Measurements from ENCODE around the gene MVK.

MVK gene

DNA sequence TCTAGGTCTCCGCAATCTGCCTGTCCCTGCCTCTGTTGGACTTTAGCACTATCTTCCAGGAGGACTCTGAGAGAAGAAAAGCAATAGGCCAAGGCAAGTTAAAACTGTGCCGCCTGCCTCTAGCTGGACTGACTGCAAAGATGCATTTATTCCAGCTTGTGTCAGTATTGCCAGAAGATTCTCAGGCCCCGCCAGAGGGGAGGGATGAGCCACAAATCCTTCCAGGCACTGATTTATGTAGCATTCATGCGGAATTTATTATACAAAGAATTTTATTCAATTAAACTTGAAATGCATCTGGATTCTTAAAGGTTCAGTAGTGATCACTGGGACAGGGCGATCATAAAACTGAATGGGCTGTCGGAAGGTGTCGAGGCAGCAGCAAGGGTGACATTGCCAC is 20.1 kb upstream of the MVK start:
- no peak for TF ChIP-seq ZNF274 (IDR thresholded peaks at IDR 0.05; ENCODE audit: low read depth, low read length)
- H3K4me3 ChIP-seq (ENCODE audit: low read length): no peak overlapping the region

DNA sequence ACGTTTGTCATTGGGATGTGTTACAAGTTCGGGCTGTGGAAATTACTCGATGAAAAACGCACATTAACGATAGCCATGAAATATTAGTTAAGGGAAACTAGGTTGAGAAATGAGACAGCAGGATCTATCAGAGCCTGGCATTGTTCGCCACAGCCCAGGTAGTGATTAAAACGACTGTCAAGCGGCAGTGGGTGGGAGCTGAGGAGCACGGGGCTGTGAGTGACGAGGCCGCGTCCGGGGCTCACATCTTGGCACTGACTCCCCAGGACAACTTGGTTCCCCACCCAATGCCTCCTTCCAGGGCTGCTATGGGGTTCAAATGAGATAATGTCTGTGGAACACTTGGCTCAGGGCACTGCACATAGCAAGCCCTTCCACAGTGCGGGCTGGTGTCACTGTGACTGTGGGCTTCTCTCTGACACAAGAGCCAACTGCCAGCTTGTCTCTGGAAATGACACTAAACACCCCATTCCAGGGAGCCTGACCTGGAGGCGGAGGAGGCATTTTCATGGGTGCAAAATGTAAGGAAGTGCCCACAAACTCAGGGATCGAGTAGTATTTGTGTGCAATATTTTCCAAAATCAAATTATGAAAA is 19.6 kb upstream of the MVK start:
- H3K4me3 ChIP-seq (ENCODE audit: low read length): no peak overlapping the region
- TF ChIP-seq ZNF274 (IDR thresholded peaks at IDR 0.05; ENCODE audit: low read depth, low read length): no peak

DNA sequence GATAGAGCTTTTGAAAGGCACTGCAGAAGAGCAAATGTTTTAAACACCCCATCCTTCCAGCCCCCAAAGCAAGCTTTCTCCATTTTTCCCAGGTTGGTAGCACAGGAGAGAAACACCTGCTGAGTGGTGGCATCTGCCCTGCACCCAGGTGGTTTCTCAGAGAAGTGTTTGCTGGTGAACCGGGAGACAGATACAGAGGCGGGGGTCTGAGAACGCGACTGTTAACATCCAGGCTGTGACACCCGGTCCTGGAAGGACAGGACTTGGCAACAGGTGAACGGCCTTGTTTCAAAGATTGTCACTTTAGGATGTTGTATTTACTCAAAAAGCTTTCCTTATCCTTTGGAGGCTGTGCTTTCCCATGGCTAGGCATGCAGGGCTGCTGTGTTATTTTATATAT is 18.8 kb upstream of the MVK start:
- no peak overlapping the region for H3K4me3 ChIP-seq (ENCODE audit: low read length)
- TF ChIP-seq ZNF274 (IDR thresholded peaks at IDR 0.05; ENCODE audit: low read depth, low read length): no peak

DNA sequence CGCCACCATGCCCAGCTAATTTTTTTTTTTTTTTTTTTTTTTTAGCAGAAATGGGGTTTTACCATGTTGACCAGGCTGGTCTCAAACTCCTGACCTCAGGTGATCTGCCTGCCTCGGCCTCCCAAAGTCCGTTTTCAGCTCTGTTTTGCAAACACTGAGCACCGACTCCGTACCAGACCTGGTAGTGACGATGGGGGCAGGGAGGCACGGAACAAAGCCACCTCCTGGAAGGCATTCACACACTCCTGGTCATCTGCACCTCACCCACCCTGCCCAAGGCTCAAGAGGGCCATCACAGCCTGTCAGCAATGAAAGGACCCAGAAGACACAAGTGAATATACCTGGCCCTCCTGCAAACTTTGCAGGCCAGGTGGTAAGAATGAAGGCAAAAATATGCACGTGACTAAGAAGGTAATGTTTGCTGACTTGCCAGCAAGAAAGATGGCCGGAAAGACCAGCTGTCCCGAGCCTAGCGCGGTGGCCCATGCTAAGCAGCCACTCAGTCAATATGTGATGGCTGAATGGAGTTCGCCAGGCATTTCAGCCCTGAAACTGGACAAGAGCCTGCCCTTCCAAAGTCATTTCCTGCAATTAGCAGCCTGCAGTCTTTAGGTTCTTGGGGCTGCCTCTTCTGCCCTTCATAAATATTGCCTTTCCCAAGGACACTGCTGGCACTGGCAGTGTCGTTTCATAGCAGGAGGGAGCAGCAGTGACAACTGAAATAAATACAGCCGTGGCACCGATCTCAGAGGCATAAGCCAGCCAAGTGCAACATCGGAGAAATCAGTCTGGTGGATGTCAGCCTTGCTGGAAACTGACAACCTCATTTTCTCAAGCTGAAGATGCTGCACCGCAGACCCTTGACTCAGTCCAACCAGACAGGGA is 17.9 kb upstream of the MVK start:
- no peak for TF ChIP-seq ZNF274 (IDR thresholded peaks at IDR 0.05; ENCODE audit: low read depth, low read length)
- no peak overlapping the region for H3K4me3 ChIP-seq (ENCODE audit: low read length)

DNA sequence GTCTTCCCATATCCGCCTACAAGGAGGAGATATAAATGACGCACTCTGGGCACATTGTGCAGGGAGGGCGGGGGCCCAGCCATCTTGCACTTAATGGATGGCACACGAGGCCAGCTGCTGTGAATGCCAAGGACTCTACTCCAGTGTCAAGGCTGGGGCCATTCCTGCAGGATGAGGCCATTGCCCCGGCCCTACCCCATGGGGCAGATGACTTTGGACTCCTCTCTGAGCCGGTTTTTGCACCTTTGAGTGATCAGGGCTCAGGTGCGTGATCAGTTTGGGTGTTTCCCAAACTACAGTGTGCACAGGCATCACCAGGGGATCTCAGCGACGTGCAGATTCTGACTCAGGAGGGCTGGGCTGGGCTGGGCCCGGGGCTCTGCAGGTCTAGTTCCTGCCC is 16.4 kb upstream of the MVK start:
- no peak overlapping the region for H3K4me3 ChIP-seq (ENCODE audit: low read length)
- TF ChIP-seq ZNF274 (IDR thresholded peaks at IDR 0.05; ENCODE audit: low read depth, low read length): no peak

DNA sequence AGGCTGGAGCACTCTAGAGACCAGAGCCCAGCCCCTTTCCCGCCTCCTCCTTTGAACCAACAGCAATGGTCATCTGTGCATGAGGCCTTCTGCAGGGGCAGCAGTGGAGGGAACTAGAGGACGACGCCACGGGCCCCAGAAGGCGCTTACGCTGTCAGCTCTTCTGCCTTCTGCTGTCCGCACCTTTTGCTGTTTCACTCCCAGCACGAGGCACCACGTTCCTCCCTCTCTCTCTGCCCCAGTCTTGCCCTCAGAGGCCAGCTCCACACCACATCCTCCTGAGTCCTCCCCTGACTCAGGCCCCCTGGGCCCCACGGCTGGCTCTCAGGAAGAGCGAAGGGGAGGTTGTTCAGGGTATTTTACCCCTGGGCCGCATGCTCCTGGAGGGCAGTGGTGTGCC is 15.8 kb upstream of the MVK start:
- TF ChIP-seq ZNF274 (IDR thresholded peaks at IDR 0.05; ENCODE audit: low read depth, low read length): no peak
- no peak overlapping the region for H3K4me3 ChIP-seq (ENCODE audit: low read length)

DNA sequence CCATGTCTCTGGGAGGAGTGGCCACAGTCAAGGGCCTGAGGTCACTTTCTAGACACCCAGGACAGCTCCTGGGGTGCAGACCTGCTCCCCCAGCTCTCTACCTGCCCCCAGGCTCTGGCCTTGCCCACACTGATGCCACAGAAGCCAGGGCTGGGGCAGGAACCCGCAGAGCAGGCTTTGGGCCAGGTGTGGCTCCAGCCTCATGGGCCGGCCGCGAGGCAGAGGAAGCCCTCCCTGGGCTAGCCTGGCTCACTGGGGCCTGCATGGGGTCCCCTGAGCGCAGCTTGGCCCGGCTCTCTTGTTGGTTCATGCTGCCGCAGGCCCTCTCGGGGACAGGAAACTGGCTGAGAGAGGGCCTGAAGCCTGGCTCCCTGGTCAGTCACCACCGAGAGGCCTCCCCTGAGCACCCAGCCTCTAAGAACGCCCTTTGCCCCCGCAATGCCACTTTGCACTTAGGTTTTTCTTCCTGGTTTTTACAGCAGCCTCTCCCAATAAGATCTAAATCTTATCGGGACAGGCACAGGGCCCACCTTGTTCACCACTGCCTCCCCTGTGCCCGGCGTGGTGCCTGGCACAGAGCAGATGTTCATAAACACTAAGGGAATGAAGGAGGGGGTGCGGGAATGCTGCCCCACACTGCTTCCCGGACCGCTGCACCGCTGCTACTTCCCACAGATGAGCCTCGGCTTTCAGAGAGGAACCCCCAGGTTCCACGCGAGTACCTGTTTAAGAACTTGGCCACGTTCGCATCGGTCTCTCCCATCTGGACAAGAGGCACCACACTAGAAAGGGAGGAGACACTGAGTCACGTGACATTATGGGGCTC is 15.0 kb upstream of the MVK start:
- TF ChIP-seq ZNF274 (IDR thresholded peaks at IDR 0.05; ENCODE audit: low read depth, low read length): no peak
- H3K4me3 ChIP-seq (ENCODE audit: low read length): no peak overlapping the region

DNA sequence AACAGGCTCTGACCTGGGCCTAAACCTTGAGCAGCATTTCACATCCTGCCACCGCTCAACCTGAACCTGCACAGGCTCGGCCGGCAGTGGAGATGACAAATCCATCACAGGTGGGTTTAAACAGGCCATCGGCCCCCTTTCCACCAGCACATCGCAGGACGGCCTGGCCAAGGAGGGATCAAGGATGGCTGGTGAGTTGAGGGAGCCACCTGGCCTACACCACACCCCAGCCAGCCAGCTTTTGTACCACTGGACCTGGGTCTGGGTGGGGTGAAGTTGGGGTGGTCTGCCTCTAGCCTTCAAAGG is 14.4 kb upstream of the MVK start:
- TF ChIP-seq ZNF274 (IDR thresholded peaks at IDR 0.05; ENCODE audit: low read depth, low read length): no peak

DNA sequence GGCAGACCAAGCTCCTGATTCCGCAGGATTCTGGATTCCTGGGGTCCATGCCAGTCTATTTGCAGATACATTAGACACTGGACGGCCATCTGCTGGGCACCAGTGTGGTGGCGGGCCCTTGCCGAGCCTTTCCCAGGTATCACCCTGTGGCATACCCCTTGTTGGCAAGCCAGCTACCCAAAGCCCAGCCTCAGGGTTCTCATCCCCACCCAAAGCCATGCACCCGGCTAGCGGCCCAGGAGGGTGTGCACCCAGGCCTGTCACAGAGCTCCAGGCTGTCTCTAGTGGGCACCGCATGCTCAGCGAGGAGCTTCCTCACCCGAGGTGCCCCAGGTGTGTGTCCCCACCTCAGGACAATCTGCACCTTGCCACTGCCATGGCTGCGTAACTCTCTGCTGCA is 14.0 kb upstream of the MVK start:
- no peak for TF ChIP-seq ZNF274 (IDR thresholded peaks at IDR 0.05; ENCODE audit: low read depth, low read length)
- H3K4me3 ChIP-seq (ENCODE audit: low read length): no peak overlapping the region

More for the DNA sequence above, 14.4 kb upstream of the MVK start:
- H3K4me3 ChIP-seq (ENCODE audit: low read length): no peak overlapping the region

DNA sequence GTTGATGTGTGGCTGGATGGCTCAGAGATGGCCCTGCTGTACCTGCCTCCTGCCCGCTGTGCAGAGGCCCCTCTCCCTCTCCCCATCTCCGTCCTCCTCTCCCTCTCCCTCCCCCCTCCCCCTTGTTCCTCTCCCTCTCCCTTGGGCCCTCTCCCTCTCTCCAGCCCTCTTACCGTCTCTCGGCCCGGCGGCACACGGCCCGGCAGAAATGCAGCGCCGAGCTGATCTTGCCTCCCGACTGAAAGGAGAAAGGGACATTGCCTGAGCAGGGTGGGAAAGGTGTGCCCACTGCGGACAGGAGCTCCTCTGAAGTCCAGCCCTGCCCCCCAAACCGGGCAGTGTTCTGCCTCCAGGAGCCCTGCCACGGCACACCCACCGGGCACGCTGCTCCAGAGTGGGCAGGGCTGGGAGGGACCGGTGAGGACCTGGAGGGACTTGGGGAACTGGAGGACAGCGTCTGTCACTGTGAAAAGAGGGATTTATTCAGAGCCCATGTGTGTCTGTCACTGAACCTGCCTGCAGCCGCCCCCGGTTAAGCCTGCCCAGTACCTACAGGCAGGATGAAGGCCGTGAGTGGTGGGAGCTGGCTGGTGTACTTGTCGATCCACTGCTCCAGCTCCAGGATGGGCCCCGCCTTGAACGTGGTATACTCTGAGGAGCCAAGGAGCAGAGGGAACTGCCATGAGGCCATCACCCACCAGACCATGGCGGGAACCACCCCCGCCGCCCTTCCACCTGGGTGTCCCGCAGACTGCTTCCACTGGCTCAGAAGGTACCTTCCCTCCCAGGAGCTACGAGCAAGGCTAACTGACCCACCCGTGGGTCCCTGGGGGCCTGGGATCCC is 12.5 kb upstream of the MVK start:
- TF ChIP-seq ZNF274 (IDR thresholded peaks at IDR 0.05; ENCODE audit: low read depth, low read length): no peak
- H3K4me3 ChIP-seq (ENCODE audit: low read length): no peak overlapping the region

DNA sequence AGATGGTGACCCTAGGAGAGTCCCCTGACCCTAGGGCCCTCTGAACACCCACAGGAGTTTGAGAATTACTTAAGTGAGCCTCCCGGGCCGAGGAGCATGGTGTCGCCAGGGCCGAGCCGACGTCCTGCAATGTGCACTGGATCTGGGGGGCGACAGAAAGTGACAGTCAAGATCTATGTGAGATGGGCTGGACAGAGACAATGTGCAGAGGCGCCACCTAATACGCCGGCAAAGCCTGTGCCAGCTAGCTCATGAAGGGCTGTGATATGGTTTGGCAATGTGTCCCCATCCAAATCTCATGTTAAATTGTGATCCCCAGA is 11.9 kb upstream of the MVK start:
- H3K4me3 ChIP-seq (ENCODE audit: low read length): no peak overlapping the region
- TF ChIP-seq ZNF274 (IDR thresholded peaks at IDR 0.05; ENCODE audit: low read depth, low read length): no peak

DNA sequence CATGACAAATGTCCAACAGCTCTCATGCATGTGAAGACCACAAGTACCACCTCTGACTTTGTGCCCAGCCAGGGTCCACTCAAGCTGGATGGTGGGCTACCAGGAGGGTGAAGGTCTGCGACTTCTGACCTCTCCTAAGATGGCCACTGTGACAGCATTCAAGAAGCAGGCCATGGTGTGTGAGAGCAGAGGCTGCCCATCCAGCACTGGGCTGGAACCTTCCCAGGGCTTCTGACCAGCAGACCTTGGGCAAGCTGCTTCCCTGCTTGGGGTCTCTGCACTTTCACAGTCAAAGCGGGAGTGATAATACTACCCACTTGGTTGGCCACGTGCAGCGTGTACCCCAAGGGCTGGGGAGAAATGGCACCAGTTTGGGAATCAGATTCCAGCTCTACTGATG is 10.7 kb upstream of the MVK start:
- TF ChIP-seq ZNF274 (IDR thresholded peaks at IDR 0.05; ENCODE audit: low read depth, low read length): no peak

DNA sequence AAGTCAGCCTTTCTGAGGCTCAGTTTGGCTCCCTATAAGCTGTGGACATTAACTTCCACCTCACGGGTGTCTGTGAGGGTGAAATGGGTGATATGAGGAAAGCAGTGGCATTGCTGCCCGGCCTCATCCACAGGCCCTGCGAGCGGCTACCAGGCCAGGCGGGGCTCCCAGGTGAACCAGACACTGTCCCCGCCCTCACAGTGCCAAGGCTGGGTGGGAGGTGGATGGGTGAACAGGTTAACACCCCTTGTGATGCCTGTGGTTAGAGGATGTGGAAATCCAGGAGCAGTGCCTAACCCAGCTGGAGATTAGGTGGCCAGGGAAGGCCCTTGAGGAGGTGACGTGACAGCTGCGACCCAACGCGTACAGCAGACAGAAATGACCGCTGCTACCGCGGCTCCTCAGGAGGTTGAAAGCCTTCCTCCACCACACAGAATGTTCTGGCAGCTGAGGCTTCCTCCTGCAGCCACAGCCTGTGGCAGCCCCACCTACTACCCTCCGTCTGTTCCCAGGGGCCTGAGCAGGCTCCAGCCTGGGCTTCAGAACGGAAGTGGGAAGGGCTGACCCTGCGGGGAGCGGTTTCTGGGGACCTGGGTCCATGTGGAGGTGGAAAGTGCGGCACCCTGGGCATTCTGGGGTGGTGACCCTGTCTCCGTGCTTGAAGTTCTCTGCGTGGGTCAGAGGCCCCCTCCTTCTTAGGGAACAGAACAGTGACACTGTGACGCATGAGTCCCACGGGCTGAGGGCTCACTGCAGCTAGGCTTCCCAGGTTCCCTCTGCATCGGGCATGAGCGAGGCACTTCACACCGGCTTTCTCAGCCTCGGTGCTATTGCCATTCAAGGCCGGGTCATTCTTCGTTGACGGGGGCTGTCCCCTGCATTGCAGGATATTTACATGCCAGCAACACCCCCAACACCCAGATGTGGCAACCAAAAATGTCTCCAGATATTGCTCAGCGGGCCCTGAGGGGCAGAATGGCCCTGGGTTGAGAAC is 10.0 kb upstream of the MVK start:
- no peak overlapping the region for H3K4me3 ChIP-seq (ENCODE audit: low read length)

More for the DNA sequence above, 10.7 kb upstream of the MVK start:
- no peak overlapping the region for H3K4me3 ChIP-seq (ENCODE audit: low read length)

More for the DNA sequence above, 10.0 kb upstream of the MVK start:
- TF ChIP-seq ZNF274 (IDR thresholded peaks at IDR 0.05; ENCODE audit: low read depth, low read length): no peak

Data from GM08714 (cell line).